H9 (cell line): ENCODE measurements around the gene COG8. TPM values are rescaled to one million over a fixed set of nuclear protein-coding genes. Genes with fewer than 3 reads are reported as not detected.

Experiments
- DNase-seq: peaks from one replicate; pipeline ENCODE4 v3.0.0-alpha.2; 2017
- H2AFZ ChIP-seq: one replicate; pipeline ENCODE4 v1.6.1; 2013; ENCODE audit warnings: mild to moderate bottlenecking, low read length, control low read depth, moderate library complexity
- H2AK5ac ChIP-seq: 2 replicates; pipeline ENCODE4 v1.6.1; 2013; ENCODE audit warnings: low read length, control low read depth, mixed read lengths; ENCODE audit not compliant: insufficient read length
- H2BK120ac ChIP-seq: one replicate; pipeline ENCODE4 v1.6.1; 2013; ENCODE audit warnings: low read depth, mild to moderate bottlenecking, low read length, control low read depth, inconsistent platforms; ENCODE audit not compliant: poor library complexity, severe bottlenecking
- H2BK12ac ChIP-seq: 2 replicates; pipeline ENCODE4 v1.6.1; 2013; ENCODE audit warnings: low read length, control low read depth, mixed read lengths, low read depth; ENCODE audit not compliant: insufficient read length
- H2BK15ac ChIP-seq: 2 replicates; pipeline ENCODE4 v1.6.1; 2013; ENCODE audit warnings: low read depth, low read length, control low read depth
- H2BK20ac ChIP-seq: one replicate; pipeline ENCODE4 v1.6.1; 2013; ENCODE audit warnings: low read depth, mild to moderate bottlenecking, low read length, control low read depth, inconsistent platforms; ENCODE audit not compliant: poor library complexity, severe bottlenecking
- H2BK5ac ChIP-seq: 2 replicates; pipeline ENCODE4 v1.6.1; 2013; ENCODE audit warnings: low read length, control low read depth, mixed read lengths; ENCODE audit not compliant: insufficient read length
- H3K14ac ChIP-seq: 2 replicates; pipeline ENCODE4 v1.6.1; 2013; ENCODE audit warnings: low read length, control low read depth; ENCODE audit not compliant: insufficient read depth
- H3K18ac ChIP-seq: 2 replicates; pipeline ENCODE4 v1.6.1; 2013; ENCODE audit warnings: low read depth, mild to moderate bottlenecking, mixed read lengths, low read length, control low read depth; ENCODE audit not compliant: insufficient read length
- H3K23ac ChIP-seq: 2 replicates; pipeline ENCODE4 v1.6.1; 2013; ENCODE audit warnings: low read length, control low read depth, mixed read lengths, low read depth; ENCODE audit not compliant: insufficient read length
- H3K23me2 ChIP-seq: 2 replicates; pipeline ENCODE4 v1.6.1; 2013; ENCODE audit warnings: low read depth, mild to moderate bottlenecking, mixed read lengths, low read length, control low read depth; ENCODE audit not compliant: insufficient read length, poor library complexity, severe bottlenecking
- H3K27ac ChIP-seq: 2 replicates; pipeline ENCODE4 v1.5.1; 2013; ENCODE audit warnings: low read length, control low read depth, mixed read lengths, low read depth; ENCODE audit not compliant: insufficient read length
- H3K27me3 ChIP-seq: 2 replicates; pipeline ENCODE4 v1.6.1; 2013; ENCODE audit warnings: low read length, control low read depth, inconsistent platforms; ENCODE audit not compliant: insufficient read depth
- H3K4ac ChIP-seq: 2 replicates; pipeline ENCODE4 v1.6.1; 2013; ENCODE audit warnings: low read depth, mild to moderate bottlenecking, control low read depth, inconsistent platforms, low read length, moderate library complexity
- H3K4me1 ChIP-seq: 2 replicates; pipeline ENCODE4 v1.6.1; 2013; ENCODE audit warnings: low read length, control low read depth, inconsistent platforms; ENCODE audit not compliant: insufficient read depth
- H3K4me2 ChIP-seq: 2 replicates; pipeline ENCODE4 v1.6.1; 2013; ENCODE audit warnings: low read length, control low read depth, mixed read lengths; ENCODE audit not compliant: insufficient read length, insufficient read depth
- H3K56ac ChIP-seq: 2 replicates; pipeline ENCODE4 v1.6.1; 2013; ENCODE audit warnings: low read depth, mild to moderate bottlenecking, mixed read lengths, low read length, control low read depth; ENCODE audit not compliant: insufficient read length
- H3K79me1 ChIP-seq: 2 replicates; pipeline ENCODE4 v1.6.1; 2013; ENCODE audit warnings: low read depth, mild to moderate bottlenecking, moderate library complexity, low read length, control low read depth, inconsistent platforms; ENCODE audit not compliant: insufficient read depth, poor library complexity, severe bottlenecking
- H3K79me2 ChIP-seq: 2 replicates; pipeline ENCODE4 v1.6.1; 2013; ENCODE audit warnings: low read length, control low read depth, inconsistent platforms; ENCODE audit not compliant: insufficient read depth
- H3K9ac ChIP-seq: 2 replicates; pipeline ENCODE4 v1.6.1; 2013; ENCODE audit warnings: low read length, control low read depth, mixed read lengths; ENCODE audit not compliant: insufficient read length; ENCODE audit errors: extremely low read depth
- H3K9me3 ChIP-seq: one replicate; pipeline ENCODE4 v1.6.1; 2013; ENCODE audit warnings: low read depth, low read length, inconsistent platforms; ENCODE audit not compliant: control insufficient read depth
- H3T11ph ChIP-seq: one replicate; pipeline ENCODE4 v1.6.1; 2013; ENCODE audit warnings: mild to moderate bottlenecking, low read length, control low read depth, inconsistent platforms
- H4K20me1 ChIP-seq: one replicate; pipeline ENCODE4 v1.6.1; 2013; ENCODE audit not compliant: control insufficient read depth, insufficient read length, insufficient read depth
- H4K5ac ChIP-seq: 2 replicates; pipeline ENCODE4 v1.6.1; 2013; ENCODE audit warnings: low read depth, mild to moderate bottlenecking, mixed read lengths, low read length, control low read depth; ENCODE audit not compliant: insufficient read length
- H4K8ac ChIP-seq: replicated peaks from 2 replicates; pipeline ENCODE4 v1.6.1; 2013; ENCODE audit warnings: low read length, control low read depth, mixed read lengths, low read depth; ENCODE audit not compliant: insufficient read length
- H4K91ac ChIP-seq: 2 replicates; pipeline ENCODE4 v1.6.1; 2013; ENCODE audit warnings: low read depth, mild to moderate bottlenecking, moderate library complexity, mixed read lengths, low read length, control low read depth; ENCODE audit not compliant: insufficient read length
- H3K27ac Mint-ChIP-seq, 3 experiments: 2 replicates in 2 of 3; 3 replicates in 1 of 3; pipeline ENCODE4 v1.8.0; 2020 to 2021; ENCODE audit warnings: mixed read lengths in 3 of 3, mild to moderate bottlenecking in 1 of 3, moderate library complexity in 1 of 3
- H3K27me3 Mint-ChIP-seq: 2 replicates; pipeline ENCODE4 v1.8.0; 2021; ENCODE audit warnings: low read depth, mild to moderate bottlenecking, moderate library complexity, mixed read lengths
- H3K36me3 Mint-ChIP-seq, 3 experiments: 2 replicates in 2 of 3; 3 replicates in 1 of 3; pipeline ENCODE4 v1.8.0; 2020 to 2021; ENCODE audit warnings: low read depth in 3 of 3, mixed read lengths in 3 of 3; ENCODE audit not compliant: insufficient read depth in 1 of 3
- H3K4me1 Mint-ChIP-seq, 2 experiments: 2 replicates each; pipeline ENCODE4 v1.8.0; 2020; ENCODE audit warnings: mixed read lengths in 2 of 2
- H3K4me3 Mint-ChIP-seq, 2 experiments: 2 replicates in 1 of 2; 3 replicates in 1 of 2; pipeline ENCODE4 v1.8.0; 2020 to 2021; ENCODE audit warnings: mild to moderate bottlenecking in 2 of 2, mixed read lengths in 2 of 2, moderate library complexity in 1 of 2
- H3K9me3 Mint-ChIP-seq, 2 experiments: 2 replicates in 1 of 2; 3 replicates in 1 of 2; pipeline ENCODE4 v1.8.0; 2020; ENCODE audit warnings: mild to moderate bottlenecking in 2 of 2, mixed read lengths in 2 of 2, moderate library complexity in 1 of 2
- WGBS: extraction: QIAGEN DNeasy Blood & Tissue Kit; methylation state at CpG from one replicate; pipeline ENCODE4 v1.1.7; 2013; ENCODE audit warnings: missing lambda C conversion rate, low lambda C conversion rate, mixed read lengths; ENCODE audit not compliant: insufficient read length; ENCODE audit errors: extremely low coverage; 5-methylcytosine and 5-hydroxymethylcytosine counted together
- total RNA-seq: library from RNA; stranded (reverse); gene quantifications from 2 replicates; pipeline ENCODE4 v1.2.1, GENCODE V29; 2021
- TF ChIP-seq, protein P1 (sequence below): fragments of 200-600 bp; sonication (generic); conservative IDR thresholded peaks from 3 replicates; pipeline ENCODE4 v1.8.0; 2021; ENCODE audit warnings: antibody characterized with exemption, mild to moderate bottlenecking

The COG8 gene
- total RNA-seq, 1 experiment from 2014 or later: 52.3 TPM

DNA sequence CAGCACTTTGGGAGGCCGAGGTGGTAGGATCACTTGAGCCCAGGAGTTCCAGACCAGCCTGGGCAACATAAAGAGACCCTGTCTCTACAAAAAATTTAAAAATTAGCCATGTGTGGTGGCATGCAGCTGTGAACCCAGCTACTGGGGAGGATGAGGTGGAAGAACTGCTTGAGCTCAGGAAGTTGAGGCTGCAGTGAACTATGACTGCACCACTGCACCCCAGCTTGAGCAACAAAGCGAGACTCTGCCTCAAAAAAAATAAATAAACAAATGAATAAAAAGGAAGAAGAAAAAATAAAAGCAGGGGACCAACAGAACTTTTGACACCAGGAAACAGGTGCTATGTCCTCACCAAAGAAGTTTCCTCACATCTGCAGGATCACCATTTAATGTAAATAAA lies 32.2 kb upstream of the COG8 start:
- no peak overlapping the region for H4K8ac ChIP-seq
- H3K14ac ChIP-seq: no peak overlapping the region
- H3K56ac ChIP-seq: no peak overlapping the region
- DNase-seq: no peak
- H3K27me3 ChIP-seq: no peaks in the 10 kb centered on the region
- no peak overlapping the region for H3K18ac ChIP-seq
- H3K27me3 Mint-ChIP-seq: no peaks in the 10 kb centered on the region
- peaks cover 3% of the 10 kb centered on the region for H3K79me1 ChIP-seq
- no peaks in the 10 kb centered on the region for H3K79me2 ChIP-seq
- H3K9ac ChIP-seq: no peak overlapping the region
- no peak overlapping the region for H4K5ac ChIP-seq
- H3K4me2 ChIP-seq: no peak overlapping the region
- H3K9me3 Mint-ChIP-seq: no peaks in the 10 kb centered on the region
- H3K27ac Mint-ChIP-seq: no peak overlapping the region; a peak in 2 of 7 replicates
- no peaks in the 10 kb centered on the region for H3K4me1 ChIP-seq
- no peak overlapping the region for H2BK5ac ChIP-seq
- no peaks in the 10 kb centered on the region for H3K4me1 Mint-ChIP-seq
- H3K4ac ChIP-seq: no peak overlapping the region
- no peak overlapping the region for H2BK120ac ChIP-seq
- no peak overlapping the region for H2BK20ac ChIP-seq
- H4K20me1 ChIP-seq: no peaks in the 10 kb centered on the region
- H2AK5ac ChIP-seq: no peak overlapping the region
- no peaks in the 10 kb centered on the region for H3K23me2 ChIP-seq
- H4K91ac ChIP-seq: no peak overlapping the region
- no CpG with 5 or more reads among the region's 2 CpGs for WGBS
- TF ChIP-seq, protein P1, sequence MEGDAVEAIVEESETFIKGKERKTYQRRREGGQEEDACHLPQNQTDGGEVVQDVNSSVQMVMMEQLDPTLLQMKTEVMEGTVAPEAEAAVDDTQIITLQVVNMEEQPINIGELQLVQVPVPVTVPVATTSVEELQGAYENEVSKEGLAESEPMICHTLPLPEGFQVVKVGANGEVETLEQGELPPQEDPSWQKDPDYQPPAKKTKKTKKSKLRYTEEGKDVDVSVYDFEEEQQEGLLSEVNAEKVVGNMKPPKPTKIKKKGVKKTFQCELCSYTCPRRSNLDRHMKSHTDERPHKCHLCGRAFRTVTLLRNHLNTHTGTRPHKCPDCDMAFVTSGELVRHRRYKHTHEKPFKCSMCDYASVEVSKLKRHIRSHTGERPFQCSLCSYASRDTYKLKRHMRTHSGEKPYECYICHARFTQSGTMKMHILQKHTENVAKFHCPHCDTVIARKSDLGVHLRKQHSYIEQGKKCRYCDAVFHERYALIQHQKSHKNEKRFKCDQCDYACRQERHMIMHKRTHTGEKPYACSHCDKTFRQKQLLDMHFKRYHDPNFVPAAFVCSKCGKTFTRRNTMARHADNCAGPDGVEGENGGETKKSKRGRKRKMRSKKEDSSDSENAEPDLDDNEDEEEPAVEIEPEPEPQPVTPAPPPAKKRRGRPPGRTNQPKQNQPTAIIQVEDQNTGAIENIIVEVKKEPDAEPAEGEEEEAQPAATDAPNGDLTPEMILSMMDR: no peak
- no peak overlapping the region for H3K23ac ChIP-seq
- H3K27ac ChIP-seq: no peak overlapping the region
- H3T11ph ChIP-seq: no peak overlapping the region
- no peaks in the 10 kb centered on the region for H3K9me3 ChIP-seq
- H2BK15ac ChIP-seq: no peak overlapping the region
- H2BK12ac ChIP-seq: no peak overlapping the region
- no peak overlapping the region for H3K4me3 Mint-ChIP-seq
- H2AFZ ChIP-seq: no peak overlapping the region
- H3K36me3 Mint-ChIP-seq: peaks cover 32 to 68% (median 59%) of the 10 kb centered on the region in 3 experiments; a peak in 6 of 7 replicates
